Stimulated activated naive CD8-positive, alpha-beta T cell treated with anti-CD3 and anti-CD28 coated beads, Interleukin-15, amount 100 ng/mL, for 72 hours (primary cell): ENCODE measurements around the gene MAP1LC3B2.

ENCODE experiments used
- ATAC-seq: fragments of 150-1000 bp; cut with Tn5 transposase; 2 replicates; pipeline ENCODE4 v1.10.0; 2021; ENCODE audit warnings: mild to moderate bottlenecking, moderate library complexity
- DNase-seq, 2 donors: peaks; one replicate each; pipeline ENCODE4 v3.0.0; 2021 to 2022
- H3K27ac Mint-ChIP-seq, 2 donors: one replicate each; pipeline ENCODE4 v1.8.0; 2022; ENCODE audit warnings: mild to moderate bottlenecking in 2 of 2, mixed read lengths in 2 of 2, moderate library complexity in 2 of 2
- H3K27me3 Mint-ChIP-seq: one replicate; pipeline ENCODE4 v1.8.0; 2022; ENCODE audit warnings: mixed read lengths
- H3K4me1 Mint-ChIP-seq: one replicate; pipeline ENCODE4 v1.8.0; 2022; ENCODE audit warnings: mild to moderate bottlenecking, mixed read lengths
- H3K4me3 Mint-ChIP-seq, 2 donors: one replicate each; pipeline ENCODE4 v1.8.0; 2022; ENCODE audit warnings: mild to moderate bottlenecking in 2 of 2, mixed read lengths in 2 of 2, moderate library complexity in 1 of 2
- H3K9me3 Mint-ChIP-seq, 2 donors: one replicate each; pipeline ENCODE4 v1.8.0; 2022; ENCODE audit warnings: mixed read lengths in 2 of 2

Gene MAP1LC3B2

DNA sequence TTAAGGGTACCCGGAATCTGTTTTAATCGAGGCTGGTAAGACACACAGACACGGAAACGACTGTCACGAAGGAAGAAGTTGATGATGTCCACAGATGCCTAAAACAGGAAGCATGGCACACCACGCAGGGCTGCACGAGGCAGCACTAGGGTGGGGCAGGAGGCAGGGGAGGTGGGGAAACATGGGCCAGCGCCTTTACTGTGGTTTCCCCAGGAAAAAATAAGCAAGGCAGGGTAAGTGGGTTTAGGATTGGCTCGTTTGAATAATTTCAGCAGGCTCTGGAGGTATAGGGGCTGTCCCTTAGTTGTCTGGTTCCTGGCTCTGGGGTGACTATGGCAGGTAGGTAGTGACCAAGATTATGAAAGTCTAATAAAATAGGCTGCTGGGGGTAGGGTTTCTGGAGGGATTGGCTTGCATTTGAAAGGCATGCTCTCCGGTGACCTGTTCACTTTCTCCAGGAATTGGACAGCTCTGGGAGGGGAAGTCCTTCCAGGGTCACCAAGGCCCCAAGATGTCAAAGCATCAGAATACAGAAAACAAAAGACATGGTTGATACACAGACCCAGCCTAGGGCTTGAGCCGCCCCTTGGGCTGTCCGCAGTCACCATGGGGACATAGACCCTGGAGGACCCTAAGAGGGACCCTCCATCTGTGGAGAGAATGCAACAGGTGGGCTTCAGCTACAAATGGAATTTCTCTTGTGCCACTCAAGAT is 35.3 kb downstream of the MAP1LC3B2 start:
- ATAC-seq = peak; percentile 96
- H3K27ac Mint-ChIP-seq = peak overlapping the region; percentile 75 to 86
- H3K4me3 Mint-ChIP-seq = peak overlapping the region; percentile 38 to 77
- H3K9me3 Mint-ChIP-seq = no peaks in the 10 kb centered on the region
- H3K27me3 Mint-ChIP-seq = no peaks in the 10 kb centered on the region
- peaks cover 34% of the 10 kb centered on the region for H3K4me1 Mint-ChIP-seq
- DNase-seq = peak; percentile 30 to 63

DNA sequence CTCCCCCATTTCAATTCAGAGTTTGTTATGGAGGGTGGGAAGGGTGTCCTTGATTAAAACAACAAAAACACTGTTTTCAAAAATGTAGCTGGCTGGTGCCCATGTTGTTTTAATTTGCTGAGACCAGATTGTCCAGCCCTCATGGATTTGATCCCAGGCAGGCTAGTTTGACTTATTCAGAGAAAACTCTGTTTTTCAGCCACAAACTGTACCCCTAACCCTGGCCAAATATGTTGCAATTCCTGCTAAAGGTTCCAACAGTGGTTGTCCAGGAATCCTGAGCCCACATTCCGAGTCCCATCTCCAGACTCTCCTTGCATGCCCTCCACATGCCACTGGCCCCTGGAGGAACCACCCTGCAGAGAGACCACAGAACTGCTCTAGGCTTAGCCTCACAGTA is 36.0 kb downstream of the MAP1LC3B2 start:
- H3K27ac Mint-ChIP-seq = no peak overlapping the region

DNA sequence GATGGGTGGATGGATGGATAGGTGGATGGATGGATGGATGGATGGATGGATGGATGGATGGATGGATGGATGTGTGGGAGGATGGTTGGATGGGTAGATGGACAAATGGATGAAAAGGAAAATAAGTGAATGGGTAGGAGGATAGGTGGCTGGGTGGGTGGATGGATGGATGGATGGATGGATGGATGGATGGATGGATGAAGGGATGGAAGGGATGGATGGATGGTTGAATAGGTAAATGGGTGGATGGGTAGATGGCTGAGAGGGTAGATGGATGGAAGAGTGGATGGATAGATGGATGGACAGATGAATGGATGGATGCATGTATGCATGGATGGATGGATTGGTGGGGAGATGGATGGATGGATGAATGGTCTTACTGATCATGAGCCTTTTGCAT is 36.5 kb downstream of the MAP1LC3B2 start:
- peaks cover 38% of the 10 kb centered on the region for H3K4me1 Mint-ChIP-seq
- ATAC-seq (no peak), DNase-seq (no peak)
- no peak overlapping the region for H3K27ac Mint-ChIP-seq
- H3K27me3 Mint-ChIP-seq = no peaks in the 10 kb centered on the region
- H3K9me3 Mint-ChIP-seq = no peaks in the 10 kb centered on the region
- H3K4me3 Mint-ChIP-seq = no peak overlapping the region

More for the DNA sequence above, 36.0 kb downstream of the MAP1LC3B2 start:
- ATAC-seq (no peak), DNase-seq (no peak)
- Mint-ChIP-seq H3K9me3 (no peaks in the 10 kb centered on the region), H3K27me3 (no peaks in the 10 kb centered on the region), H3K4me3 (no peak overlapping the region), H3K4me1 (peaks cover 38% of the 10 kb centered on the region)

DNA sequence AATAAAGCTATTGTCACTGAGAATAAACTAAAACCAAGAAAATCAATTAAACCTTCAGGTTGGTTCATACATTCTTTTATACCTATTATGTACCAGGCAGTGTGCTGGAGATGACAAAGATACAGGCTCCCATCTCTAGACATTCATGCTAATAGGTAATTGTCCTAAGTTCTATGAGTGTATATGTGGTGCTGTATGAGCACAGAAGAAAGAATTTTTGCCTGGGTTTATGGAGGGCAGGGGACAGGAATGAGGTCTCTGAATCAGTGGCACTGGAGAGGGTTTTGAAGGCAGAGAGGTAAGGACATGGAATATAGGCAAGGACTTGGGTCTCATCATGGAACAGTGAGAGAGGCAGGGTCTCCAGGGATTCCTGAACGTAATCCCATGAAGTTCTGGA is 38.7 kb downstream of the MAP1LC3B2 start:
- ATAC-seq = no peak
- Mint-ChIP-seq H3K27ac (no peak overlapping the region), H3K9me3 (no peaks in the 10 kb centered on the region), H3K4me1 (peaks cover 47% of the 10 kb centered on the region), H3K27me3 (no peaks in the 10 kb centered on the region), H3K4me3 (no peak overlapping the region)
- no peak for DNase-seq

DNA sequence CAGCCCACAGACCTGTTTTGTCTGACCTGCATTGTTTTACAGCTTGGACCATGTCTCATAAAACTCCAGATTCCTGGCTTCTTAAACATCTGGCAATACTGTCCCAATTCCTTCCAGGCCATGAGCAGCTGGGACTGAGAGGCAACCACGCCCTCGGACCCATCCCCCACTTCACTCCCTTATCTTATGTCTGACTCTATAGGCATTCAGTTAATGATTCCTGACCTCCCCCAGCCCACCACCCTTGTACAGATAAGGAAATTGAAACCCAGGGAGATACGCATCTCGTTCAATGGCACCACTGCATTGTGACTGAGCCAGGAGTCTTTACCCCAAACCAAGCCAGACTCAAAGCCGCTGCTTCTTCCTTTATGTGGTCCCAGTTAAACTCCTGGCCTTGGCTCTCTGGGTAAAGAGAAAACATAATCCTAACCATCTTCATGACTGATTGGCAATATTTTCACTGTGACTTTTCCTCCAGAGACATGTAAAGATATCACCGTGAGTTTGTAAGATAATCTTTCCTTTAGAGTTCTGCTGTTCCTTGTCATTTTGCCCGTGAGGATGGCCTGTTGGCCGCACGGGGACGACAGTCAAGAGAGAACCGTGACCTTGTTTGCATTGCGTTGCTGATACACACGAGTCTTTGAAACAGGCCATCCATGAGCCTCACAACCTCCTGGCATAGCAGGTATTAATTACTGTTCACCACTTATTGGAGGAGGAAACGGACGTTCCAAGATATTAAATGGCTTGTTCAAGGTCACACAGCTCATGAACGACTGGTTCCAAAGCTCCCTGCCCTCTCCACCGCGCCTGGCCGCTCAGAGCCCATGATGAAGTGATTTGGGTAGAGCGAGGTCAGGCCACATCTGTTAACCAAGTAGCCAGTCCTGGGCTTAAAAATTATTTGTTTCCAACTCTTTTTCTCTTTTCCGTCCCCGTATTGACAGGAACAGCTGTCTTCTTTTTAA is 39.4 kb downstream of the MAP1LC3B2 start:
- ATAC-seq (no peak), DNase-seq (no peak)
- no peaks in the 10 kb centered on the region for H3K9me3 Mint-ChIP-seq
- no peaks in the 10 kb centered on the region for H3K27me3 Mint-ChIP-seq
- H3K4me1 Mint-ChIP-seq = peaks cover 45% of the 10 kb centered on the region
- no peak overlapping the region for H3K4me3 Mint-ChIP-seq
- H3K27ac Mint-ChIP-seq = peak overlapping the region in 1 of 2 donors; percentile 27

DNA sequence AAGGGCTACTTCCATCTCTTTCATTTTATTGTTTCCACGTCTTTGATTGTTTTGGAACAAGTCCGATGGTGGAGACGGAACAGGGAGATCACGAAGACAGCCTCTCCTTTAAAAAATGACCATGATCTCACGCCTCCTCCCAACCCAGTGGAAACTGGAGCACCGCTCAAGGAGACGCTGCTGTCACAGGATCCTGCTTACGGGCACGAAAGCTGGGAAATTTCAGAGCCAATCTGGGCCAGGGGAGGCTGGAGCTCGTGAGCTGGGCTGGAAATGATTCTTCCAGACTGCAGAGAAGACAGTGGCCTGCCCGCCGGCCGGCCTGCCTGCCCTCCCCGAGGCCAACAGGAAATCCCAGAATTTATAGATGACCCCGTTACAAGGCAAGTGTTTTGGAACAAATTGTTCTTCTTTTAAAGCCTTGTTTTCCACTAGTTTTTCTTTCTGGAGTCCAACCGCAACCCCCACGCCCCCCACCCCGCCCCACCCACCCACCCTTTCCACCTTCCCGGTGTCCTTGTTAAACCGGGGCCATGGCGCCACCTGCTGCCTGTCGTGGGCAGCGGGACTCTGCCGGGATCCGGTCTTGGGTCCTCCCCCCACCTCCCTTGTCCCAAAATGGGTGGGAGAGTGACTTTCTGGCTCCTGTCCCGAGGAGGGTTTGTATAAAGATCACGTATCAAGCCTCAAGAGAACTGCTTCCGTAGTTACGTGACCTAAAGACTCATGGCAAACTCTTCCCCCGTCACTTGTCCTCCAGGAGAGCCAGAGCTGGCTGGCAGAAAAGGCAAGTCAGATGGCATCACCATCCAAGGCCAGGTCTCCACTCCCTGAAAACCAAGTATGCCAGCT is 40.3 kb downstream of the MAP1LC3B2 start:
- Mint-ChIP-seq H3K27ac (no peak overlapping the region), H3K27me3 (no peaks in the 10 kb centered on the region), H3K9me3 (no peaks in the 10 kb centered on the region), H3K4me3 (peak overlapping the region in 1 of 2 donors; percentile 23), H3K4me1 (peaks cover 37% of the 10 kb centered on the region)
- DNase-seq (peak; percentile 48 to 54), ATAC-seq (peak; percentile 57)

DNA sequence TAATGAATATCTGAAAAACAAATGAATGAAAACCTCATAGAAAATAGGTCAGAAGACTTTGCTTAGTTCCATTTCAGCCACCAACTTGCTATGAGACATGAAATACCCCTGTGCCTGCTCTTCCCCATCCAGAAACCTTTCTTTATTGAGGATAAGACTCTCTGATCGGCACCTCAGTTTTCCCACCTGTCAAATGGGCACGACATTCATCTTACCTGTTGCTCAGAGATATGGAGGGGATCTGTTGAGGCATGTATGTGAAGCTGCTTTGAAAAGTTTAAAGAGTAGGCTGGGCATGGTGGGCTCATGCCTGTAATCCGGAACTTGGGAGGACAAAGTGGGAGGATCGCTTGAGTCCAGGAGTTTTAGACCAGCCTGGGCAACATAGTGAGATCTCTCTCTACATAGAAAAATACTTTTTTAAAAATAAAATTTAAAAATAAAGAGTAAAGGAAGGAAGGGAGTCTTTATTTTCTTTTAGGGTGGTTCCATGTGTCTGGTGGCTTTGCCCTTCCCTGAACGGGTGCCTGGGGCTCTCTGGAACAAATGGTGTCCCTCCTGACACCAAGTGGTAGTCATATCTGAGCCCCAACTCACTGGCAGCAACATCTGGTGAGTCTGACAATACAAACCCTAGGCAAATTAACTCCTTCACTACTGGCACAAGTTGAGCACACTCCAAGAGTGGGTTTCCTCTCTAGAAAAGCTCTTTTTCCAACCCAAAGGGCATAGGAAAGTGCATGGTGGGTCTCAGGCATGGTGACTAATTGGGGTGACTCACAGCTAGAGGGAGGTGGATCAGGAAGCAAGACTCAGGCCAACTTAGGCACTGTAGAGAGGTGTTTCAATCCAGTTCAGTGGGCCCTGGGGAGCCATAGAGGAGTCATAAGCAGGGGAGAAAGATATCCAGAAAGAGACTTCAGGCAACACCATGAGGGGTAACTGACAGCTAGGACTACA is 42.1 kb downstream of the MAP1LC3B2 start:
- Mint-ChIP-seq H3K4me3 (no peak overlapping the region), H3K27me3 (no peaks in the 10 kb centered on the region), H3K9me3 (no peaks in the 10 kb centered on the region), H3K27ac (peak overlapping the region in 1 of 2 donors; percentile 21), H3K4me1 (peaks cover 31% of the 10 kb centered on the region)
- peak in 1 of 2 donors; percentile 8 for DNase-seq
- peak; percentile 61 for ATAC-seq

DNA sequence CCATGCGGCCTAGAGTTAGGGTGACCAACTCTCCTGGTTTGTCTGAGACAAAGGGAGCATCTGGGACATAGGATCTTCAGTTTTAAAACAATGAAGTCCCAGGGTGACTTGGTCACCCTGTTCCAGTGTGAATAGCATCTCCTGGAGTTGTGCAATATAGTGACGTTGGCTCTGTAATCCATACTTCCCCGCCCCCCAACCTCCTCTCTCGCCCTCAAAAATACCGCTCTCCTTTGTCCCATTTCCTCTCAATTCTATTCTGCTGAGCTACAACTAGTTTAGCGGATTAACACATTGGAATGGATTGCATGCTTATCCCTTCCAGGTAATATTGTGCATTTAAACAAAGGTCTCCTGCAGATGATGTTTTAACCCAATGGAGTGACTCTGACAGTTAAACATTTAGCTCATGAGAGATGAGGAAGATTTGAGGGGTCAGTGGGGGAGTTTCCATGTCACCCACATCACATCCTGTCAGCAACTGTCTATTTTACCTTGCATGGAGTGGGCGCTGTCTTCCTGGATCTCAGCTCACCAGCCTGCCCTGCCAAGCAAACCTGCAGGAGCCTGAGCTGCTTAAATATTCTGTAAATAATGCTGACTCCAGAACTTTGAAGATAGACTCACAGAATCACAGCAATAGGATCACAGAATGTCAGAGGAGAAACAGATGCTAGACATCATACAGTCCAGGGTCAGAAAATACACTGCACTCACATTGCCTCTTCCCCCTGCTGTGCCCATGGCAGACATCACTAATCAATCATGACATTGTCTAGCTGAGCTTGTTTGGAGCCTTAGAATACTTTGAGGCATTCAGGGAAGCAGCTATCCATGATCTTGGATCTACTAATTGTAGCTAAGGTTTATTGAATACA is 43.0 kb downstream of the MAP1LC3B2 start:
- peaks cover 31% of the 10 kb centered on the region for H3K4me1 Mint-ChIP-seq
- ATAC-seq (no peak), DNase-seq (no peak)
- no peak overlapping the region for H3K27ac Mint-ChIP-seq
- no peak overlapping the region for H3K4me3 Mint-ChIP-seq
- no peaks in the 10 kb centered on the region for H3K9me3 Mint-ChIP-seq
- H3K27me3 Mint-ChIP-seq = no peaks in the 10 kb centered on the region

DNA sequence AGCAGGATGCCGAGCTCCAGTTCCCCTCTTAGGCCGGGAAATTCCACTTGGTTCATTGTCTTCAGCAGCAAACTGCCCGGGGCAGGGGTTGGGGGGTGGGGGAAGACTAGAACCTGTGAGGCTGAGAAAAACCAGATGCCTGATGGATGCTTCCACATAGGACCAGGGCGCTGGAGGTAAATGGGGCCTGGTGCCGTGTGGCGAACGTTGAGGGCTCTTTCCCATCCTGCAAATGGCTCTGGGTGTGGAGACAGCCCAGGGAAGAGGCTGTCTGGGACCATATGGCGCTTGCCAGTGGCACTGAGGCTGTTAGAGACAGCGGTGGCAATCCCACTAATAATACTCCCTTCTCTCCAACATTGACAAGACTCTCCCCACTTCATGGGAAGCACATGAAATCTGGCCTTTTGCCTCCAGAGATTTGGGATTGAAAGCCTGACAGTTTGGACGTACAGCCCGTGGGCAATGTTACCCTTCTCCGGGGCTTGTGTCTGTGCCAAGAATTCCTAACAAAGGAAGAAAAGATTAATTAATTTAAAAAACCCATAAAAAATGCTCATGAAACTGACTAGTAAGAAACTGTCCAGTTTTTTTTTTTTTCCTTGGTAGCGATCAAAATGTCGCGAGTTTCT is 44.5 kb downstream of the MAP1LC3B2 start:
- H3K27ac Mint-ChIP-seq = no peak overlapping the region
- H3K27me3 Mint-ChIP-seq = no peaks in the 10 kb centered on the region
- H3K4me3 Mint-ChIP-seq = no peak overlapping the region
- H3K4me1 Mint-ChIP-seq = peaks cover 31% of the 10 kb centered on the region
- no peak for DNase-seq
- H3K9me3 Mint-ChIP-seq = no peaks in the 10 kb centered on the region
- ATAC-seq = no peak

DNA sequence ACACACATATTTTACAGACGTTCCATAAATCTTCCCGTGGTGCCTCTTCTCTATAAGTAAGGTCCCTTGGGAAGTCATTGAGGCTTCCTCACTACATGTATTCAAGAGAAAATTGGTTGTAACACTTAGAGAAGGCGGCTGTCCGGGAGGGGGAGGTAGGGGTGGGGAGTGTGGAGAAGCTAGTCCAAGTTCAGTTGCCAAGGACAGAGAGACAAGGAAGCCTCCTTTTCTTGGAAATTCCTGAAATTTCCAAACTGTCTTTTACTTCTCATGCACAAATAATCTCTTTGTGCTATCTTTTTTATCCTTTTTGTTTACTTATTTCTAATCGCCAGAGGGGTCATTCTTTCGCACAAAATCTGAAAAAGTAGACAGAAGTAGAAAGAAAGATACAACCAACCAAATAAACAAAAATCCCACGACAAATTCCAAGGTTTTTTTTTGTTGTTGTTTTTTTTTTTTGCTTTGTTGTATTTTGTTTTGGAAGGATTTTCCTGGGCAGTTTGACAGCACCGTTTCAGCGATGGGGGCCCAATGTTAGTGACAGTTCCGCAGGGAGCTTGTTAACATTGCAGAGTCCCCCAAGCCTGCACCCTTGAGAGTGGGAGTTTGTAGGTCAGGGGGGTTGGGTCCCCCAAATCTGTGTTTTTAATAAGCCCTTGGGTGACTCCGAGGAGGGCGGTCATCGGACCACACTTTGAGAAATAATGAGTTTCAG is 45.2 kb downstream of the MAP1LC3B2 start:
- H3K4me3 Mint-ChIP-seq = no peak overlapping the region
- ATAC-seq (no peak), DNase-seq (no peak)
- H3K9me3 Mint-ChIP-seq = no peaks in the 10 kb centered on the region
- no peak overlapping the region for H3K27ac Mint-ChIP-seq
- H3K4me1 Mint-ChIP-seq = peaks cover 26% of the 10 kb centered on the region
- no peaks in the 10 kb centered on the region for H3K27me3 Mint-ChIP-seq

DNA sequence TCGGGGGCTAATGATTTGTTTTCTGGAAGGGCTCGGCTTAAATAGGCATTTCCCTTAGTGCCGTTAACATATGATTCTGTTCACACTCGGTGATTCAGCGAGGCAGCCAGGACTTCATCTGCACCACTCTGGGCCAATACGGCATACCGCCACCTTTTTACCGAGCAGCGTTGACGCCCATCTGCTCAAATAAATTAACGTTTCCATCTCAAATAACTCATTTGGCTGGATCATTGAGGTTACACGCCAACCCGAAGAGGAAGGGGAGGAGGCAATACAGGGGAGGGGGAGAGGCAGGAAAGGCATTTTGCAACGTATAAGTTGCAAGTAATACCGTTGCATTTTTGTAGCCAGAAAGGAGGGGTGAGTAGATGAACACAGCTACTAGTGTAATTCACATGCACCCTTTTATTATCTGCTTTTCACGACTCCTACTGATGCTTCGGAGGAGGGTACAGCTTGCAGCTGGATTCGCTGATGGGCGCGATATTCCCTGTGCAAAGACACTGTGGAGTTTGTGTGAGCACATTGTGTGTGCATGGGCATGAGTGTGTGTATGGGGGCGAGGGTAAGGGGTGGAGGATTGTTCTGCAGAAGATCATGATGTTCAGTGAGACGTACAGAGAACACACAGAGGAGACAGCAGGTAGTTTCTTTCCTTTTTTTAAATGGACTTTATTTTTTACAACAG is 45.9 kb downstream of the MAP1LC3B2 start:
- DNase-seq (no peak), ATAC-seq (no peak)
- no peaks in the 10 kb centered on the region for H3K27me3 Mint-ChIP-seq
- peaks cover 21% of the 10 kb centered on the region for H3K4me1 Mint-ChIP-seq
- H3K27ac Mint-ChIP-seq = peak overlapping the region in 1 of 2 donors; percentile 71
- H3K4me3 Mint-ChIP-seq = no peak overlapping the region
- H3K9me3 Mint-ChIP-seq = no peaks in the 10 kb centered on the region

DNA sequence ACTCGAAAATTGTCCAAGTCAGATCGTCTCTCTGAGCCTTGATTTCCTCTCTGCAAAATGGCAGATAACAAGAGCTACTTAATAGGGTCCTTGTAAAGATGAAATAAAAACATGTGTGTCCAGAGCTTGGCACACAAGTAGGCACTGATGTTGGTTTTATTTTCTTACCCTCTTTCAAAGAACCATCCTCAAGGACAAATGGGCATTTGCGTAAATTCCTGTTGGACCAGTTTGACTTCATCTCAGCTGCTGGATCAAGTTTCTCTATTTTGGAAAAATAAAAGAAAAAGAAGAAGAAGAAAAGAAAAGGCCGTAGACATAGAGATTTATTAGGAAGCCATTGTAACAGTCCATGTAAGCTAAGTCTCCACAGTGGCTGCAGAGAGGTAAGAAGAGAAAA is 47.2 kb downstream of the MAP1LC3B2 start:
- H3K4me3 Mint-ChIP-seq = no peak overlapping the region
- peaks cover 15% of the 10 kb centered on the region for H3K4me1 Mint-ChIP-seq
- DNase-seq (no peak), ATAC-seq (no peak)
- no peak overlapping the region for H3K27ac Mint-ChIP-seq
- H3K27me3 Mint-ChIP-seq = no peaks in the 10 kb centered on the region
- no peaks in the 10 kb centered on the region for H3K9me3 Mint-ChIP-seq
